T-helper 1 cell treated with Interleukin-12 subunit alpha and Interleukin-12 subunit beta and Interleukin-4 antibody, amounts not matched to agents 30 μg/mL and 1 μg/mL, for 36 hours (primary cell): ENCODE measurements around the gene MATN4.
A peak's percentile ranks its signal among the peaks of the same experiment; 100 is the strongest.
"Not testable (repeated sequence)": the region's sequence is repeated elsewhere in the genome, so short reads cannot be mapped to it uniquely, and the experiment has no call there.

Source experiments
- H3K27ac Mint-ChIP-seq: one replicate; pipeline ENCODE4 v1.8.0; 2021; ENCODE audit warnings: mild to moderate bottlenecking, mixed read lengths
- H3K27me3 Mint-ChIP-seq: one replicate; pipeline ENCODE4 v1.8.0; 2021; ENCODE audit warnings: low read depth, mixed read lengths
- H3K36me3 Mint-ChIP-seq: one replicate; pipeline ENCODE4 v1.8.0; 2021; ENCODE audit warnings: low read depth, mixed read lengths
- H3K4me1 Mint-ChIP-seq: one replicate; pipeline ENCODE4 v1.8.0; 2021; ENCODE audit warnings: low read depth, mixed read lengths
- H3K4me3 Mint-ChIP-seq: one replicate; pipeline ENCODE4 v1.8.0; 2021; ENCODE audit warnings: mild to moderate bottlenecking, moderate library complexity, mixed read lengths
- H3K9me3 Mint-ChIP-seq: one replicate; pipeline ENCODE4 v1.8.0; 2021; ENCODE audit warnings: mixed read lengths

MATN4 gene, protein sequence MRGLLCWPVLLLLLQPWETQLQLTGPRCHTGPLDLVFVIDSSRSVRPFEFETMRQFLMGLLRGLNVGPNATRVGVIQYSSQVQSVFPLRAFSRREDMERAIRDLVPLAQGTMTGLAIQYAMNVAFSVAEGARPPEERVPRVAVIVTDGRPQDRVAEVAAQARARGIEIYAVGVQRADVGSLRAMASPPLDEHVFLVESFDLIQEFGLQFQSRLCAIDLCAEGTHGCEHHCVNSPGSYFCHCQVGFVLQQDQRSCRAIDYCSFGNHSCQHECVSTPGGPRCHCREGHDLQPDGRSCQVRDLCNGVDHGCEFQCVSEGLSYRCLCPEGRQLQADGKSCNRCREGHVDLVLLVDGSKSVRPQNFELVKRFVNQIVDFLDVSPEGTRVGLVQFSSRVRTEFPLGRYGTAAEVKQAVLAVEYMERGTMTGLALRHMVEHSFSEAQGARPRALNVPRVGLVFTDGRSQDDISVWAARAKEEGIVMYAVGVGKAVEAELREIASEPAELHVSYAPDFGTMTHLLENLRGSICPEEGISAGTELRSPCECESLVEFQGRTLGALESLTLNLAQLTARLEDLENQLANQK

DNA sequence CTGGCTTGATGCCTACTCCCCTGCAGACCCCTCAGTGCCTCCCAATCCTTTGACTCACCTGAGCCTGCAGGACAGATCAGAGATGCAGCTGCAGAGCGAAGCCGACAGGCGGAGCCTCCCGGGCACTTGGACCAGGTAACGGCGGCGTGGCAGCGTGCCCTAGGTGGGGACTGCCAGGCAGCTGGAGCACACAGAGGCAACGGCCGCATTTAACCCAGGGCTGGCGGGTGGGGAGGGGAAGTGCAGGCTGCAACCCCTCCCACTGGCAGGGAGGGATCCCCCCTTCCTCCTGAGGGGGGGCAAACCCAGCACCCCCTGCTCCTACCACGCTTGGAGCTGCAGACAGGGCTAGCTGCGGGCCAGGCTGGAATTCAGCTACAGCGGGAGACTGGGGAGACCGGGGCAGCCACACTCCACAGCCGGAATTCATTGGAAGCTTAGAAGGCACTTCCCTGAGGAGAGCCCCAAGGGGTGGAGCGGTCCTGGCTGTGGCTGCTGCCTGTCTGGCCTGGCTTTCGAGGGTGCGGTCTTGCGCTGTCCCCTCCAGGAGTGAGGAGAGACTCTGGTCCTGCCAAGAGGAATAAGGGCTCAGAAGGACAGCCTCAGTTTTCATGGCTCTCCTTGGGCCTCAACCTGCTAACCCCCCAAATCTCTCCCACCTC, at the start of gene MATN4:
Gene MATN4, minus strand, starts transcription at position 183 of the 662 bp plus-strand sequence. CDS start 2,717 bp downstream, outside the sequence.
- H3K9me3 Mint-ChIP-seq, result no peaks in the 10 kb centered on the region
- no peak within 1 kb of the TSS for H3K27ac Mint-ChIP-seq

DNA sequence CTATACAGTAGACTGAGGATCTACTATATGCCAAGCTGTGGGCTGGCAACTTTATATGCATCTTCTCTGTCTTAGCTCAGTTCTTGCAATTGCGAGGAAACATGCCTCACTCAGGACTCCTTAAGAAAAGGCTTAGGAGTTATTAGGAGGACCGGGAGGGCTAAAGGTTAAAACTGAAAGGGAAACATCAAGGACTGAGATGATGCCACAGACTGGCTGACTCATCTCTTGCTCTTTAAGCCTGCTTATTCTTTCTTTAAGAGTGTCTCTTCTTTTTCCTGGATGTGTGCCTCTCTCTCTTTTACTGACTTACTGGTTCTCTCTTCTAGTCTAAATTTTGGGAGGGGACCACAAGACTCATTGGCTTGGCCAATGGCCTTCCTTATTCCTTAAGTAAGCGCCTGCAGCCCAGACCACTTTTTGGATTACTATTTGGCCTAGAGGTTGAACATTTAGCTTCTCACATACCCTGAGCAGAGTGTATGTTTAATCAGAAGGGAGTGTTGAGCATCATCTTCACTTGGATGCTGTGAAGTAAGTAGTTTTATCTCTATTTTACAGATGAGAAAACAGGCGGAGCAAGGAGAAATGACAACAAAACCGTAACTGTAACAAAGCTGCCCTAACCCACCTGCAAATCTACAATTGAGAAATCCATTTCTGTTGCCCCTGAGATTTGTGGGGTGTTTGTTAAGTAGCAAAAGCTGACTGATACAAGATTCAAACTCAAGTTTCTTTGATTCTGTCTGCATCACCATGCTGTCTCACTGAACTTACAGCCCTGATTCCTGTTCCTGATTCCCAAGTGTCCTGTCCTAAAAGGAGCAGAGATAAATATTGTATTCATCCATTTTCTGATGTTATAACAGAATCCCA, 47.3 kb upstream of the MATN4 start:
- Mint-ChIP-seq H3K36me3 (peaks cover 3% of the 10 kb centered on the region), H3K4me1 (peaks cover 52% of the 10 kb centered on the region), H3K27ac (peak overlapping the region; percentile 94), H3K4me3 (peak overlapping the region; percentile 72), H3K27me3 (no peaks in the 10 kb centered on the region), H3K9me3 (no peaks in the 10 kb centered on the region)

More for the DNA sequence above, at the start of gene MATN4:
- Mint-ChIP-seq H3K36me3 (peaks cover 17% of the 10 kb centered on the region), H3K4me3 (no peak within 1 kb of the TSS), H3K27me3 (peaks cover 17% of the 10 kb centered on the region), H3K4me1 (peaks cover 33% of the 10 kb centered on the region)

DNA sequence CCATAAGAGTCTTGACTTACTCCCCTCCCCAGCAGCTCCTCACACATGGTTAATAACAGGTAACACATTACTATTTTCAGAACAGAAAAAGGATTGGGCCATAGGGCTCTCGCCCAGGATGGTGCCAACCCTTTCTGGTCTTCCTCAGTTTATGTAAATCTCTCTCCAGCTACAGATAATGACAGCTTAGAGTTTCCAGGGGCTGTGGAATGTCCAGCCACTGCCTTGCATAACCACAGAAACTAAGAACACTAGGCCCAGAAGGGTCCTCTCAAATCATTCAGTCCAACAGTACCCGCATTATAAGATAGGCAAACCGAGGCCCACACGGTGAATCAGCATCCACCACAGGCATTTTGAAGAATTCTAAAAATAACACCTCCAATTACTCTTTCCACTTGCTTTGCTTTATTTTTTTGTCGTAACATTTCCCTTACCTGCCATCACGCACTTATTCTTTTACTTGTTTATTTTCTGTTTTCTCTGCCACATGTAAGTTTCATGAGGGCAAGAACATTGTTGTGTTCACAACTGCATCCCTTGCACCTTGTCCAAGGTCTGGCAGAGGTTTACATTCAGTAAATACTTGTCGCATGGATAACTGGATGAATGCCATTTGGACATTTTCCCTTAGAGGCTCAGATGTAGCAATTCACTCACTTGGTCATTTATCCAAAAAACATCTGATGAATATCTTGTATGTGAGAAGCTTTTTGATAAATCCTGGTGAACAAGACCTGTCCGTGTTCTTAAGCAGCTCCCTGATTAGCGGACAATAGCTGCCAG, 46.5 kb upstream of the MATN4 start:
- H3K36me3 Mint-ChIP-seq, result peaks cover 3% of the 10 kb centered on the region
- H3K4me1 Mint-ChIP-seq, result peaks cover 59% of the 10 kb centered on the region
- H3K9me3 Mint-ChIP-seq, result no peaks in the 10 kb centered on the region
- peak overlapping the region; percentile 72 for H3K4me3 Mint-ChIP-seq
- H3K27me3 Mint-ChIP-seq, result no peaks in the 10 kb centered on the region
- peak overlapping the region; percentile 94 for H3K27ac Mint-ChIP-seq

DNA sequence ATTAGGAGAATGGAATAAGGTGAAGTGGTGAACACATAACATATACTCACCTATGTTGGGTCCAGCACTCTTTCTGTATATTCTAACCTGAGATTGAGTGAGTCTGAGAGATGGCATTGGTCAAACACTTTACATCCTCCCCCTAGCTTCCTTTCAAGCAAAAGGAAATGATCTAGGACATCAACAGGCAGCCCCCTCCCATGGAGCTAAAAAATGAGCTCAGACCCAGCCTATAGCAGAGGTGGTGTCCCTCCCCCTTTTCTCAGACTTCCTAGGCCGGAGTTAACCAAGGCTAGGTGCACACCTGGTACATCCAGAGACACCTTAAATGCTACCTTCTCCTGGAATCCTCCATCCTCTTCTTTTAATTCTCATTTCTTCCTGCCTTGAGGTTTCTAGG, 45.6 kb upstream of the MATN4 start:
- peak overlapping the region; percentile 94 for H3K27ac Mint-ChIP-seq
- H3K36me3 Mint-ChIP-seq, result peaks cover 3% of the 10 kb centered on the region
- no peaks in the 10 kb centered on the region for H3K27me3 Mint-ChIP-seq
- H3K9me3 Mint-ChIP-seq, result no peaks in the 10 kb centered on the region
- H3K4me3 Mint-ChIP-seq, result no peak overlapping the region
- peaks cover 58% of the 10 kb centered on the region for H3K4me1 Mint-ChIP-seq

DNA sequence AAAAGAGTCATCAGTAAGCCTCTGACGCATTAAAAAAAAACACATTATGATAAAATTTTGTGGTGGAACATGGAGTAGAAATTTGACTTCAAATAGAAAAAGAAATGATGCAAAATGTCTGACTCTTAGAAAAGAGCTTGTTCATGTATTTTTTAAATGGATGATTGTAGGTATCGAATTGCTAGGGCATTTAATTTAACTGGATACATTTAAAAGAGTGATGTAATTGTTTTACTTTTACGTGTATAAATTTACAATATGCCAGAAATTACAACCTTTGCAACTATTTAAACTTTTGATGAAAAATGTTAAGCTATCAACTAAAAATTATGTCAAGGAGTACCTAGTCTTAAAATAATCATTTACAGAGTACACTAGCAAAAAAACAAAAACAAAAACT, 44.6 kb upstream of the MATN4 start:
- Mint-ChIP-seq H3K9me3 (no peaks in the 10 kb centered on the region), H3K27me3 (no peaks in the 10 kb centered on the region), H3K4me1 (peaks cover 52% of the 10 kb centered on the region), H3K36me3 (peaks cover 3% of the 10 kb centered on the region), H3K4me3 (no peak overlapping the region), H3K27ac (no peak overlapping the region)

DNA sequence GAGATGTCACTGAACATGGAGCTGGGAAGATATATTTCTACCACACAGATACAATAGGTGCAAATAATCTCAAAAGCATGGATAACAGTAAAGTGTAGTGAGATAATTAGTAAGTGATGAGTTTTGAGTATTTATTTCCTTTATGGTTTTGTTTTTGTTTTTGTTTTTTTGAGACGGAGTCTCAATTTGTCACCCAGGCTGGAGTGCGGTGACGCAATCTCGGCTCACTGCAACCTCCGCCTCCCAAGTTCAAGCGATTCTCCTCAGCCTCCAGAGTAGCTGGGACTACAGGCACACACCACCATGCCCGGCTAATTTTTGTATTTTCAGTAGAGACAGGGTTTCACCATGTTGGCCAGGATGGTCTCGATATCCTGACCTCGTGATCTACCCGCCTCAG, 42.7 kb upstream of the MATN4 start:
- H3K36me3 Mint-ChIP-seq, H3K27ac Mint-ChIP-seq: not testable (repeated sequence)
- peaks cover 56% of the 10 kb centered on the region for H3K4me1 Mint-ChIP-seq

DNA sequence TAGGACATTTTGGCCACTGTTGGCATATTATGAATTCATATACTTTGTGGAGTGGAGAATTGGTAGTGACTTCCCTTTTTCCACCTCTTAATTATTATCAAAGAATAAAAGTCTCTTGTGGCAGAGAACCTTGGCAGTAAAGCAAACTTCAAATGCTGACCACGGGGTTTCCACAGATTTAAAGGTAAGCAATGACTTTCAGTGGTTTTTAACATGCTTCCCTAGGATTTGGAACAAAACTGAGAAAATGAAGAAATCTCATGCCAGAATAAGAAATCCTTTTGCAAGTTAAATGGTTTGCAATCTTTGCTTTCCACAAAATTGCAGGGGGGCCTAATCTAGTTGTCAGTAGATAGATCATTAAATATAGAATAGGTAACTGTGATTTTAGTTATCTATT, 42.1 kb upstream of the MATN4 start:
- Mint-ChIP-seq H3K36me3 (peaks cover 4% of the 10 kb centered on the region), H3K27me3 (no peaks in the 10 kb centered on the region), H3K27ac (no peak overlapping the region), H3K4me3 (no peak overlapping the region), H3K4me1 (peaks cover 56% of the 10 kb centered on the region), H3K9me3 (no peaks in the 10 kb centered on the region)

More for the DNA sequence above, 42.7 kb upstream of the MATN4 start:
- H3K4me3 Mint-ChIP-seq, H3K9me3 Mint-ChIP-seq, H3K27me3 Mint-ChIP-seq: not testable (repeated sequence)

DNA sequence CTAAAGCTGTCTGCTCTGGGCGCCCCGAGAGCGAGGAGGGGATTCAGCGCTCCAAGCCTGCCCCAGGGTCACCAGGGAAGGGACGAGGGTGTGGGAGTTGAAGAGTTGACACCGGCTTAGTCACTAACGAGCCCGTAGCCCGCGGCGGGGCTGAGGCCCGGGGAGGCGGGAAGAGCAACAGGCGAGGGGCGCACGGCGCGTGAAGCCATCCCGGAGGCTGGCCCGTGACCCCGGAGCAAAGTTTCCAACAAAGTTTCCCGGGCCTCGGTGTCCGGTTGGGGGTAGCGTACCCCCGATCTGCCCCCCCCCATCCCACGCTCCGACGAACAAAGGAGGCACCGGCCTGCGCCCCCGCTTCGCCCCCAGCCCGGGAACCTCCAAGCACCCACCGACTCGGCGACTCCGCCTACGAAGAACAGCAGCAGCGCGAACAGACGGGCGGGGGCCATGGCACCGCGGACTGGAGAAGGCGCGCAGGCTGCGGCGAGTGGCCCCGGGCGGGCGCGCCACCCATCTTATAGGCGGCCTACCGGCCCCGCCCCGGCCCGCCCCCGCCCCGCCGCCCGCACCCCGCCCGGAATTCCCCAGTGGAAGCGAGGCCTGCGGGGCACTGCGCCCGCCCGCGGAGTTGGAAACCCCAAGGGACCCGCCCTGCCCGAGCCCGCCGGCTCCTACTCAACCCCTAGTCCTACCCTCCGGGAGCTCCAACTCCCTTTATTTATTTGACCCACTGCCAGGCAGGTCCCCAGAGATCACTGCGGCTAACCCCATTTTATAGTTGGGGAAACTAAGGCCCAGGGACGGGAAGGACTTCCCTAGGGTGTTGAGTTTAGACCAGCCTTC, 40.1 kb upstream of the MATN4 start, which contains the start of gene SDC4:
Gene SDC4, minus strand, starts transcription at position 489 of the 843 bp plus-strand sequence. Its CDS starts 40 bp downstream, at position 449.
- H3K27me3 Mint-ChIP-seq, result no peaks in the 10 kb centered on the region
- peaks cover 7% of the 10 kb centered on the region for H3K36me3 Mint-ChIP-seq
- peaks cover 52% of the 10 kb centered on the region for H3K4me1 Mint-ChIP-seq
- H3K9me3 Mint-ChIP-seq, result no peaks in the 10 kb centered on the region
- peak within 1 kb of the TSS; percentile 95 for H3K4me3 Mint-ChIP-seq
- H3K27ac Mint-ChIP-seq, result peak within 1 kb of the TSS; percentile 72

DNA sequence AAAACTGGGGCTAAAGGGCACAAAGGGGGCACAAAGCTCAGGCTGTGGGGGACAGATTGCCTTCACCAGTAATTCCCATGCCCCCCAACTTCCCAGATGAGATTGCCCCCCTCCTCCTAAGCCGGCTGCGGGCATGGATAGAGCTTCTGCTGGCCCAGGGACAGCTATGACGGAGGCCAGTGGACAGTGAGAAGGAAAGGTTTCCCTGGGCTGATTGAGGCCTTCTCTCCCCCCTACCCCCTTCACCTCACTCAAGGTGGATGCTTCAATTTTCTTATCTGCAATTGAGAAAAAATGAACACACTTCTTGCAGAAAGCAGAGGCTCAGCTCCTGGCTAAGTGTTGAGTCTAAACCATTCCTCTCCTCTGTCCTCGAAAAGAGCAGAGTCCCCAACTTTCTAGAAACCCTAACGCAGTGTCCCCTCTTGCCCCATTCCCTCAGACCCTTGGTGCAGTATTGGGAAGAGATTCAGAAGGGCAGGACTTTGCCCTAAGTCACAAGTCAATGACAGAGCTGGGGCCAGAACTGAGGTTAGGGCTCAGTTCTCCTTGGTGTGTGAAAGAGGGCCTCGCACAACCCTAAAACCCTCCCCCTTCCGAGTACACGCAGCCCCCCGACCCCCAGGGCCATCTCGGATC, 39.3 kb upstream of the MATN4 start:
- H3K27me3 Mint-ChIP-seq, result no peaks in the 10 kb centered on the region
- peaks cover 7% of the 10 kb centered on the region for H3K36me3 Mint-ChIP-seq
- H3K4me3 Mint-ChIP-seq, result peak overlapping the region; percentile 95
- peak overlapping the region; percentile 72 for H3K27ac Mint-ChIP-seq
- no peaks in the 10 kb centered on the region for H3K9me3 Mint-ChIP-seq
- peaks cover 58% of the 10 kb centered on the region for H3K4me1 Mint-ChIP-seq

DNA sequence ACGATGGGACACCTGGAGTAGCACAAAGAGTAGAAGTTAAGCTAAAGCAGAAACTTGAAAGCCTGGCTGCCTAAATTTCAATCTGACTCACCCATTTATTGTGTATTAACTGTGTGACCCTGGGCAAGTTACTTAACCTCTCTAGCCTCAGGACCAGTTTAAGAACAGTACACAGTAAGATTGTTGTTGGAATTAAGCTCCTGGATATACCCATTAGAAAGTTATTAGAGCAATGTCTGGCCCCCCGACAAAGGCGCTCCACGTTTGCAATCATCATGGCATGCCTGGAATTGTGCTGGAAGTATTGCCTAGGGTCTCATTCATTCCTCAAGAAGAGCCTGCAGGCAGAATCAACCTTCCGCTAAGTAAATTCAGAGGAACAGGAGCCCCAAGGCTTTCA, 38.8 kb upstream of the MATN4 start:
- Mint-ChIP-seq H3K27ac (peak overlapping the region; percentile 72), H3K9me3 (no peaks in the 10 kb centered on the region), H3K36me3 (peaks cover 7% of the 10 kb centered on the region), H3K4me3 (peak overlapping the region; percentile 95), H3K4me1 (peaks cover 58% of the 10 kb centered on the region), H3K27me3 (no peaks in the 10 kb centered on the region)

DNA sequence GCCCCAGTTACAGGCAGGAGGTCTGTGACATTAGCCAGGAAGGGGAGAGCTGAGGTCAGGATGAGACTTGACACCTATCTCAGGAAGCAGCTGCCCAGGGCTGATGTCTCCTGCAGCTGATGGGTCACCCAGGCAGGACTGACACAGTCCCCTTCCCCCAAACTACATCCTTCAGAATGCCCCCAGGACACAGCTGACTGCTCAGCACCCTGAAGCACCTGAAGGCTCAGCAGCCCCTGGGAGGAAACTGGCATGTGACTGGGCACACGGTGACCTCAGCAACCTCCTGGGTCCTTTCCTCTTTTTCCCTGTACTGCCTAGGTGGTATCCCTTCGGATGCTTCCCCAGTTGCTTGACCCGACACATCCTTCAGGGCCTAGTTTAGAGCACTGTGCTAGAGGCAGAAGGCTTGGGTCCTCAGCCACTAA, 38.2 kb upstream of the MATN4 start:
- peaks cover 60% of the 10 kb centered on the region for H3K4me1 Mint-ChIP-seq
- peak overlapping the region; percentile 95 for H3K4me3 Mint-ChIP-seq
- H3K27ac Mint-ChIP-seq, result peak overlapping the region; percentile 72
- no peaks in the 10 kb centered on the region for H3K9me3 Mint-ChIP-seq
- H3K36me3 Mint-ChIP-seq, result peaks cover 7% of the 10 kb centered on the region
- no peaks in the 10 kb centered on the region for H3K27me3 Mint-ChIP-seq

DNA sequence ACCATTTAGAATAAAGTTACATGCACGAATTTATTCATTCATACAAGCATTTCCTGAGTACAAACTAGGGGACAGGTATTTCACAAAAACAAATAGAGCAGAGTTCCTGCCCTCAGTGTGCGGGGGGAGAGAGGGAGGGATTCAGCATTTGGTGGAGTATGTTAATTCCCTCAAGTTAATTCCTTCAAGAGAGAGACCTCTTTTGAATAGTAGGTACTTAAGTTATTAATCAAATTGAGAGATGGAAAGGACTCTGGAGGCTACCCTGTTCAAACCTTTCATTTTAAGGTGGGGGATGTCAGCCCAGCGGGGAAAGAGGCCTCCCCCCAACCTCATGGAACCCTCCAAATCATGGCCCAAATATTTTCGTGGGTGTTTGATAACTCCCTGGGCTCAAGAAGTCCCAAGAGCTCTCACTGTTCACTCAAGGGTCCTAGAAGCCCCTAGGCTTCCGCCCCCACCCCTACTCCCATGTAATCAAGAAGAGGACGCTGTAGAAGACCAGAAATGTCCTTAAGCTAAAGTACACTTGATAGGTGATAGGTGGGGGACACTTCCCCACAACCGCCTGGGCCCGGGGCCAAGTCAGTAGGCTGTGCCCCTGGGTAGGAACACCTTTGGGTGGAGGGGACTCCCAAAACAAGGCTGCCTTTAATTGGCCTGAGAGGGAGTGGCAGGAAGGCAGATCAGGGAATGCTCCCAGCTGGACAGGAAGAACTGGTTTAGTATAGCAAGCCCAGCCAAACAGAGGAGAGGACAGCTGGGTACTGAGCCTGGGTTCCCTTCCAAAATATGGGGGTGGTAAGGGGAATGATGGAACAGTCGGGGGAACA, 37.2 kb upstream of the MATN4 start:
- peak overlapping the region; percentile 95 for H3K4me3 Mint-ChIP-seq
- H3K36me3 Mint-ChIP-seq, result peaks cover 11% of the 10 kb centered on the region
- no peaks in the 10 kb centered on the region for H3K9me3 Mint-ChIP-seq
- peaks cover 61% of the 10 kb centered on the region for H3K4me1 Mint-ChIP-seq
- H3K27ac Mint-ChIP-seq, result peak overlapping the region; percentile 62
- H3K27me3 Mint-ChIP-seq, result no peaks in the 10 kb centered on the region
